Heart left ventricle (tissue), 13 donors: Measurements from ENCODE around the gene CD48.

Experiments
- CTCF ChIP-seq, 12 donors: fragments of 200-600 bp; sonication (generic) in 4 of 12; IDR thresholded peaks; one replicate each; pipeline versions ENCODE4 v1.5.0 to v1.8.0; 2018 to 2022; ENCODE audit warnings: antibody characterized with exemption in 12 of 12, mild to moderate bottlenecking in 5 of 12
- POLR2A ChIP-seq, 2 donors: fragments of 450-650 bp; IDR thresholded peaks; one replicate each; pipeline ENCODE4 v1.6.1; 2017; ENCODE audit warnings: antibody characterized with exemption in 2 of 2, mild to moderate bottlenecking in 2 of 2, moderate library complexity in 2 of 2
- donor health status: ischemic (EF 13 %, LVEDD 7.1; RV severe dilation, severe dysfunction).
- donor health status: DM: no; HTN: yes; CAD: no.
- donor health status: DM: no; HTN: no; CAD: no.
- donor health status: ischemic (EF 25% LVEDD 6.9; RV normal size, moderate dysfunction).
- donor health status: ischemic (EF 25% LVEDD 5.7; RV mildly dilated, moderate dysfunction).
- donor health status: ischemic (EF 35%, LVEDD 5.7; RV mildly dilated, moderate dysfunction).
- donor health status: nonischemic (EF 11% LVEDD 7.7; RV severe dilation, severe dysfunction).
- donor health status: DM: yes; HTN: yes; CAD: no.
- donor health status: PGD.
- donor health status: ischemic (EF 29% LVEDD 5.4; RV normal size, mild dysfunction).
- donor health status: nonischemic (EF 23%, LVEDD 6.1; RV moderate dilation, normal function).

GRCh38 chr1:160647329-160647720, 64.3 kb downstream of the CD48 start:
- TF ChIP-seq CTCF (IDR thresholded peaks at IDR 0.05): no peak
- no peak for TF ChIP-seq POLR2A (IDR thresholded peaks at IDR 0.05)
